Progenitor cell of endocrine pancreas (in vitro differentiated cells): ENCODE measurements around the gene NEK9. TPM values are rescaled to one million over a fixed set of nuclear protein-coding genes. Genes with fewer than 3 reads are reported as not detected.

ENCODE experiments used
- DNase-seq: peaks from one replicate; pipeline ENCODE4 v3.0.0; 2021; ENCODE audit warnings: low spot score; ENCODE audit not compliant: unreplicated experiment
- H3K27ac Mint-ChIP-seq: 2 replicates; pipeline ENCODE4 v1.8.0; 2021; ENCODE audit warnings: mild to moderate bottlenecking, moderate library complexity, mixed read lengths
- H3K27me3 Mint-ChIP-seq: 2 replicates; pipeline ENCODE4 v1.8.0; 2021; ENCODE audit warnings: mixed read lengths
- H3K36me3 Mint-ChIP-seq: 2 replicates; pipeline ENCODE4 v1.8.0; 2022; ENCODE audit warnings: mixed read lengths; ENCODE audit not compliant: insufficient read depth
- H3K4me1 Mint-ChIP-seq: 2 replicates; pipeline ENCODE4 v1.8.0; 2021; ENCODE audit warnings: low read depth, mixed read lengths
- H3K4me3 Mint-ChIP-seq: 2 replicates; pipeline ENCODE4 v1.8.0; 2021; ENCODE audit warnings: low read depth, mild to moderate bottlenecking, moderate library complexity, mixed read lengths
- H3K9me3 Mint-ChIP-seq: 2 replicates; pipeline ENCODE4 v1.8.0; 2021; ENCODE audit warnings: low read depth, mixed read lengths
- total RNA-seq: library from RNA; stranded (reverse); gene quantifications from 2 replicates; pipeline ENCODE4 v1.2.1, GENCODE V29; 2021
- TF ChIP-seq, protein P1 (sequence below): fragments of 200-600 bp; sonication (generic); IDR thresholded peaks from one replicate; pipeline ENCODE4 v1.5.0; 2021; ENCODE audit warnings: antibody characterized with exemption, mild to moderate bottlenecking; ENCODE audit not compliant: unreplicated experiment

The NEK9 gene
- total RNA-seq, 1 donor from 2014 or later: 97.1 TPM

DNA sequence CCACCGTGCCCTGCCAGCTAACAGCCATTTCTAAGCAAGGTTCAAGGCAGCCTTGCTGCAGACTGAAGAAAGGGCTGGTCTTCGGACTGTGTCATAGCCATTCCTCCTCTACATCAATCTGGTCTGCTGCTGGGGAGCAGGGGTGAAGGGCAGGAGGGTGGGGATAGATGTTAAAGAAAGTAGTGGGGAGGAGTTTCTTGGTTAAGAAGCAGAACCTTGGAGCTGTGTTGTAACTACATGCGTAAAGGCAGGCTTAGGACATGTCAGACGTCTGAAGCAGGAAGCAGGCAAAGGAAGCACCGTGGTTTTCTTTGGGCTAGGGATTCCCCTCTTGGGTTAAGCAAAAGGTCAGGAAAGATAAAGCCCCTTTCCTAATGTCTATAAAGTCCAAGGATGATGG lies 18.1 kb upstream of the NEK9 start:
- Mint-ChIP-seq H3K4me1 (peaks cover 12% of the 10 kb centered on the region), H3K4me3 (no peak overlapping the region), H3K36me3 (peaks cover 22% of the 10 kb centered on the region), H3K27me3 (no peaks in the 10 kb centered on the region), H3K9me3 (no peaks in the 10 kb centered on the region), H3K27ac (peak overlapping the region; percentile 51)
- DNase-seq: no peak
- TF ChIP-seq, protein P1, sequence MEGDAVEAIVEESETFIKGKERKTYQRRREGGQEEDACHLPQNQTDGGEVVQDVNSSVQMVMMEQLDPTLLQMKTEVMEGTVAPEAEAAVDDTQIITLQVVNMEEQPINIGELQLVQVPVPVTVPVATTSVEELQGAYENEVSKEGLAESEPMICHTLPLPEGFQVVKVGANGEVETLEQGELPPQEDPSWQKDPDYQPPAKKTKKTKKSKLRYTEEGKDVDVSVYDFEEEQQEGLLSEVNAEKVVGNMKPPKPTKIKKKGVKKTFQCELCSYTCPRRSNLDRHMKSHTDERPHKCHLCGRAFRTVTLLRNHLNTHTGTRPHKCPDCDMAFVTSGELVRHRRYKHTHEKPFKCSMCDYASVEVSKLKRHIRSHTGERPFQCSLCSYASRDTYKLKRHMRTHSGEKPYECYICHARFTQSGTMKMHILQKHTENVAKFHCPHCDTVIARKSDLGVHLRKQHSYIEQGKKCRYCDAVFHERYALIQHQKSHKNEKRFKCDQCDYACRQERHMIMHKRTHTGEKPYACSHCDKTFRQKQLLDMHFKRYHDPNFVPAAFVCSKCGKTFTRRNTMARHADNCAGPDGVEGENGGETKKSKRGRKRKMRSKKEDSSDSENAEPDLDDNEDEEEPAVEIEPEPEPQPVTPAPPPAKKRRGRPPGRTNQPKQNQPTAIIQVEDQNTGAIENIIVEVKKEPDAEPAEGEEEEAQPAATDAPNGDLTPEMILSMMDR: no peak

DNA sequence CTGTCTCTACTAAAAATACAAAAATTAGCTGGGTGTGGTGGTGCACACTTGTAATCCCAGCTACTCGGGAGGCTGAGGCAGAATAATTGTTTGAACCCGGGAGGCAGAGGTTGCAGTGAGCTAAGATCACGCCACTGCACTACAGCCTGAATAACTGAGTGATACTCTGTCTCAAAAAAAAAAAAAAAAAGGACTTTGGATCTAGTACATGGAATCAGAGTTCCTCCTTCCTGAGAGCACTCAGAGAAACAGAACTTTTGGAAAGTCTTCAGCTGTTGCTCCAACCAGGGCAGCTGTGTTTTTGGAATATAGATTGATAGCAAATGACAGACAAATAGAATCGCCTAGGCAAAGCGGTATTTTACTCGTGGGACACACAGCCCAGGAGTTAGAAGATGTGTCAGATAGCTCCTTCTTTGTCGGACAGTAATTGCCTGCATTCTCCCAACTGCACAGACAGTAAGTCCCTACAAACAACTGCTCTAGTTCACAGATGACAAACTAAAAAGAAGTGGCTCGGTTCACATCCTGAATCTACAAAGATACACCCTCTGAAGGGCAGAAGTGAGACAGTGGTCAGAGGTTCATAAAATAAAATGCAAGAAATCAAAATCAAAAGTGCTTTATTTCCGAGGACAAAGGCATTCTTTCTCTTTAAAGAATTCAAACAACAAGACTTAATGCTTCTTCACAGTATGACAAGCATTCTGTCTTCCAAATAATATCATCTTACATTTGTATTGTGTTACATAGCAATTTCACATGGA lies 17.1 kb upstream of the NEK9 start:
- H3K9me3 Mint-ChIP-seq: no peaks in the 10 kb centered on the region
- no peak overlapping the region for H3K4me3 Mint-ChIP-seq
- TF ChIP-seq, protein P1: no peak
- DNase-seq: no peak
- no peak overlapping the region for H3K27ac Mint-ChIP-seq
- no peaks in the 10 kb centered on the region for H3K27me3 Mint-ChIP-seq
- peaks cover 15% of the 10 kb centered on the region for H3K4me1 Mint-ChIP-seq
- peaks cover 20% of the 10 kb centered on the region for H3K36me3 Mint-ChIP-seq

DNA sequence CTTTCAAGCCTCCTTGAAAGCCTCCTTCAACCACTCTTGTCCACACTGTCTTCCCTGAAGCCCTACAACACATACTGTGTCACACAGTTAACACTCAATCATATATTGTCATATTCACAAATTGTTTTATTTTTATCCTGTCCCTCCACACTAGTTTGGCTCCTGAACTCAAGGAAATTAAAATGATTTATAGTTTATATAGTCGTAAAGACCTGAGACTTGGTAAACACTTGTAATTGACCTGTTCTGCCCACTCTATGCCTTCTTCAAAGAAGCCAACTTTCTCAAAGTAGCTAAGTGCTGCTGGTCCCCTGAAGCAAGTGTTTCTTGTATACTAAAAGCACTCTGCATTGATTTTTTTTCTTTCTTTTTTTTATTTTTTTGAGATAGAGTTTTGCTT lies 15.6 kb upstream of the NEK9 start:
- peaks cover 10% of the 10 kb centered on the region for H3K4me1 Mint-ChIP-seq
- H3K27me3 Mint-ChIP-seq: no peaks in the 10 kb centered on the region
- no peaks in the 10 kb centered on the region for H3K9me3 Mint-ChIP-seq
- peaks cover 20% of the 10 kb centered on the region for H3K36me3 Mint-ChIP-seq
- no peak overlapping the region for H3K4me3 Mint-ChIP-seq
- H3K27ac Mint-ChIP-seq: peak overlapping the region; percentile 43
- TF ChIP-seq, protein P1: no peak
- DNase-seq: no peak

DNA sequence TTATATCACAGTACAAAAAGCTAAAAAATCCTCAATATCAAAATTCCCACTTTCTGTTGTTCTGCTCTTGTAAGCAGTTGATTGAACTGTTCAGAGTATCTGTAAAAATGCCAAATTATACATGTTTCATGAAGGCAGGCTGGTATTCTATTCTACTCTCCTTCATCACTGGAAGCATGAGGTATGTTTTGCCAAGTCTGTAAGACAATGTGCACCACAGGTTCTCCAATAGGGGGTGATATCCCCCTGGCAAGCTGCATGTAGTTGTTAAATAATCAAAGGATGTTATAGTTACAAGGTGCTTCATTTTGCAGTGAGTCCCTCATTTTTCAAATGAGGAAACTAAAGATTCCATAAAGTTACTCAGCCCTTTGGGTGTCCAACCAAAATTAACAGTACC lies 15.1 kb upstream of the NEK9 start:
- H3K4me1 Mint-ChIP-seq: peaks cover 8% of the 10 kb centered on the region
- no peaks in the 10 kb centered on the region for H3K9me3 Mint-ChIP-seq
- H3K4me3 Mint-ChIP-seq: no peak overlapping the region
- peaks cover 17% of the 10 kb centered on the region for H3K36me3 Mint-ChIP-seq
- H3K27ac Mint-ChIP-seq: no peak overlapping the region
- H3K27me3 Mint-ChIP-seq: no peaks in the 10 kb centered on the region
- DNase-seq: no peak
- TF ChIP-seq, protein P1: peak; percentile 56

DNA sequence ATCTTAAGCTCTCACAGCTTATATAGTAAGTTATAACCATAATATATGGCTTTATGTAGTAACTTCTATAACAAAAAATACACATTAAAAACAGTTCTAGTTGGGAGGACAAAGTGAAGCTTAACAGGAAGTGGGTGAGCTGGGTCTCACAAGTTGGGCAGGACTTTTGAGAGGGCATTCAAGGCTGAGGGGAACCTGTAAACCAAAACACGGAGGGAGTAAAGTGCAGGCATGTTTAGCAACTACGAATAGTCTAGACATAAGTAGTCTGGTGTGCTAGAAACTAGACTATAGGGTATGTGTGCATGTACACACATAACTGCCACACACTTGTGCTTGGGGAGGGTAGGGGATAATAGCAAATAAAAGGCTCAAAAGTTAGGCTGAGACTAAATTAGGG lies 14.2 kb upstream of the NEK9 start:
- TF ChIP-seq, protein P1: no peak
- DNase-seq: no peak
- peaks cover 8% of the 10 kb centered on the region for H3K4me1 Mint-ChIP-seq
- no peak overlapping the region for H3K4me3 Mint-ChIP-seq
- no peaks in the 10 kb centered on the region for H3K9me3 Mint-ChIP-seq
- no peak overlapping the region for H3K27ac Mint-ChIP-seq
- H3K27me3 Mint-ChIP-seq: no peaks in the 10 kb centered on the region
- peaks cover 8% of the 10 kb centered on the region for H3K36me3 Mint-ChIP-seq
